HUES48 (cell line): Measurements from ENCODE around the gene FAM236A.
"Not testable (repeated sequence)": the region's sequence is repeated elsewhere in the genome, so short reads cannot be mapped to it uniquely, and the experiment has no call there.

ENCODE experiments used
- H3K27ac ChIP-seq: one replicate; pipeline ENCODE4 v1.7.0; 2013; ENCODE audit warnings: low read depth, low read length, inconsistent platforms
- H3K27me3 ChIP-seq: 2 replicates; pipeline ENCODE4 v1.6.1; 2013; ENCODE audit warnings: mild to moderate bottlenecking, low read length; ENCODE audit not compliant: control insufficient read depth, insufficient read depth
- H3K36me3 ChIP-seq: 2 replicates; pipeline ENCODE4 v1.6.1; 2013; ENCODE audit warnings: low read length; ENCODE audit not compliant: control insufficient read depth, insufficient read depth
- H3K4me1 ChIP-seq: 2 replicates; pipeline ENCODE4 v1.6.1; 2013; ENCODE audit warnings: mild to moderate bottlenecking, low read length; ENCODE audit not compliant: control insufficient read depth, insufficient read depth
- H3K4me3 ChIP-seq: 2 replicates; pipeline ENCODE4 v1.5.1; 2013; ENCODE audit warnings: mild to moderate bottlenecking, low read depth, low read length
- H3K9ac ChIP-seq: 2 replicates; pipeline ENCODE4 v1.6.1; 2013; ENCODE audit warnings: mild to moderate bottlenecking, low read depth, low read length, moderate library complexity
- H3K9me3 ChIP-seq: 2 replicates; pipeline ENCODE4 v1.6.1; 2013; ENCODE audit warnings: low read length; ENCODE audit not compliant: control insufficient read depth, insufficient read depth

Gene FAM236A

DNA sequence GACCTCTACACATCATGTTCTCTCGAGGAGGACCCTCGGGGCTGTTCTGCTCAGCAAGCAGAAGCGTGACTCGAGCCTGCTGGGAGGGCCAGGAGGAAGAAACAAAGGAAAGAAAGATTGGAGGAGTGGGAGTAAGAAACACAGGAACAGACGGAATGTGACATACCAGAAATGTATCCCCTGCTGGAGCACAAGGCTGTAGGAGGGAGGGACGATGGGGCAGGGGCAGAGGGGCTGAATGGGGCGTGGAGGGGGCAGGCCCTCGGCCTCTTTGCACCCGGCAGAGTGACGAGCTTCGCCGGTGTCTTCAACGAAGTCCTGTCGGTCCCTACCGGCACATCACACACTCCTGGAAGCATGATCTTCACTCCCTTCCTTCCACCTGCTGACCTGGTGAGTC is at the start of gene FAM236A:
Gene FAM236A, plus strand, starts transcription at position 301 of the 400 bp plus-strand sequence. Its CDS starts 57 bp downstream, at position 358.
- H3K36me3 ChIP-seq, H3K4me3 ChIP-seq: not testable (repeated sequence)

DNA sequence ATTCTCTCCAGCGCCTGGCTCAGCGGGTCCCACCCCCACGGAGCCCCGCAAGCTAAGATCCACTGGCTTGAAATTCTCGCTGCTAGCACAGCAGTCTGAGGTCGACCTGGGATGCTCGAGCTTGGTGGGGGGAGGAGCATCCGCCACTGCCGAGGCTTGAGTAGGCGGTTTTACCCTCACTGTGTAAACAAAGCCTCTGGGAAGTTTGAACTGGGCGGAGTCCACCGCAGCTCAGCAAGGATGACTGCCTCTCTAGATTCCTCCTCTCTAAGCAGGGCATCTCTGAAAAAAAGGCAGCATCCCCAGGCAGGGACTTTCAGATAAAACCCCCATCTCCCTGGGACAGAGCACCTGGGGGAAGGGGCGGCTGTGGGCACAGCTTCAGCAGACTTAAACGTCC is 48.3 kb upstream of the FAM236A start:
- not testable (repeated sequence) for H3K27me3 ChIP-seq, H3K9me3 ChIP-seq, H3K4me1 ChIP-seq, H3K9ac ChIP-seq, H3K36me3 ChIP-seq, H3K4me3 ChIP-seq, H3K27ac ChIP-seq

More for the DNA sequence above, at the start of gene FAM236A:
- H3K27me3 ChIP-seq, H3K9ac ChIP-seq, H3K27ac ChIP-seq, H3K4me1 ChIP-seq, H3K9me3 ChIP-seq: not testable (repeated sequence)

DNA sequence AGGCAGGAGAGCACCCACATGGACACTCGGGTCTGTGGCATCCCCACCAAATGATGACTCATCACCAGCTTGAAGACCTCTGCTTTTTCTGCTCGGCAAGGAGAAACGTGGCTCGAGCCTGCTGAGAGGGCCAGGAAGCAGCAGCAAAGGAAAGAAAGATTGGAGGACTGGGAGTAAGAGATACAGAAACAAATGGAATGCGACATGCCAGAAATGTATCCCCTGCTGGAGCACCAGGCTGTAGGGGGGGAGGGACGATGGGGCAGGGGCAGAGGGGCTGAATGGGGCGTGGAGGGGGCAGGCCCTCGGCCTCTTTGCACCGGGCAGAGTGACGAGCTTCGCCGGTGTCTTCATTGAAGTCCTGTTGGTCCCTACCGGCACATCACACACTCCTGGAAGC is 25.7 kb upstream of the FAM236A start, which contains the start of gene FAM236C:
Gene FAM236C, plus strand, starts transcription at position 301 of the 400 bp plus-strand sequence. CDS start 100 bp downstream, outside the sequence.
- not testable (repeated sequence) for H3K36me3 ChIP-seq, H3K4me3 ChIP-seq, H3K27me3 ChIP-seq, H3K9me3 ChIP-seq, H3K9ac ChIP-seq, H3K4me1 ChIP-seq, H3K27ac ChIP-seq

DNA sequence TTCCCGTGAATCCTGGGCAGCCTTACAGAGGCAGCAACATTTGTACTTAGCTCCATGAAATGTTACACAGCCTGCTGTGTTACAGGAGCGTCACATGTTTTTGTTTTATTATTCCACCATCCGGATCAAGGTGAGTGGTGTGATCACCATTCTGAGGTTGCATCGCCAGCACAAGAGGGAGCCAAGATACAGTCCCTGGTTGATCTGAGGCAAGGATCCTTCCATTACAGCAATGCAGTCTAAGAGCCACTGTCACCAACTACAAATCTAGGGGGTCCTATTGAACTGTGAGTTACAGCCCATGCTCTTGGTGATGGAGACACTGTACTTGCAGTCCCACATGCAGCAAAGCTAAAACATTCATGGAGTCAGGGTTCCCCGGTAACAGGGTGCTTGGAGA is 21.9 kb upstream of the FAM236A start:
- not testable (repeated sequence) for H3K36me3 ChIP-seq, H3K4me1 ChIP-seq, H3K27me3 ChIP-seq, H3K9me3 ChIP-seq, H3K27ac ChIP-seq, H3K9ac ChIP-seq, H3K4me3 ChIP-seq

DNA sequence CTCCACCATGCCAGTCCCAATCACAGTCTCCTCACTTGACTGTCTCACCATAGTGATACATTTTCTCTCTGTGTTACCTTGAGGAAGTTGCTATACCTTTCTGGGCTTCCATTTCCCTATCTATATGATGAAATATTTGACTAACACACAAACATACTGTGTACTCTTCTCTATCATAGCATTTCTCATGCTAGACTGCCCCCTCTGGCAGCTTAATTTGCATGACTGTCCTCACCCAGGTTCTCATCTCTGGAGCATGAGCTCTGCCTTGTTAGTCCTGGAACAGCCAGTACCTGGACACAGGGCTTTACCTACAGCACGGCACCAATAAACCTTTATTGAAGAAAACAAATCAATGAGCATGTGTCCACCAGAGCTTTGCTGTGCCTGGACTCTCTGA is 5.7 kb upstream of the FAM236A start:
- H3K9ac ChIP-seq, H3K4me1 ChIP-seq, H3K36me3 ChIP-seq, H3K4me3 ChIP-seq, H3K27ac ChIP-seq, H3K27me3 ChIP-seq, H3K9me3 ChIP-seq: not testable (repeated sequence)

DNA sequence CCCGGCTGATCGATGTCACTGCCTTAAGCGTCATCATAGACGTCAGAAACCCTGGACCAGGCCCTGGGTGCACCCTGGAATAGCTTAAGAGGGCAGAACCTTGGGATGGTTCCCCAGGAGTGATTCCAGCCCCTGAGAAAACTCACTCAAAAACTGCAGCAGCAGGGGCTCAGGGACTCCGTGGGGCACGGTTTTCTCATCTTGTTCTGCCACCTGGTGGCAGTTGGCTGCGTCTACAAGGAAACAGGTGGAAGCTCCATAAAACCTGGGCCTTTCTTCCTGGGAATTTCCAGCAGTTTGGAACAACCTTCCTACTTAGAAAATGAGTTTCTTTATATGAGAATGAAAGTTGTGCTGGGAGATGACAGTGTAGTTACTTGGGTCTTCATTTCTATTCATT is 1.6 kb upstream of the FAM236A start:
- not testable (repeated sequence) for H3K9ac ChIP-seq

DNA sequence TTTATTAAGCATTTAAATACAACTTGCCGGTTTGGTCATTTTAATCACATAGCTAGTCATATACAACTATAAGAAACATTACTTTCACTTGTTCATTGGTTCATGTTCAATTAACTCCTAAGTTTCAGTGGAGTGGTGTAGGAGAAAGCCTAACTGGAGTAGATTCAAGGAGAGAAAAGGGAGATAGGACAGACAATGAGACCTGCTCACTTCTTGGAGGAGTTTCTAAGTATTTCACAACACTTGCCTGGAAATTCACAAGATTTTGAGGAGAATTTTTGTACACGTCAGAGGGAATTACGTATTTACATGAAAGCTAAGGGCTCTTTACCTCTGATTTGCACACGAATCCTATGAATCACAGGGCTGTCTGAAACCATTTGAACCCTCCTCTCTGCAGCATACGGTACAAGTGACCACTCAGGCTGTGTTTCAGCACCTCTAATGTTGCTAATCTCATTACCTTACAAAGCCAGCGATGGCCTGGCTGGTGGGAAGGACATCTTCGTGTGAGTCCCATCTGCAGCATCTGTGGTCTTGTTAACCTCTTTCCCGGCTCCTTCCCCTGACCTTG is 1.0 kb upstream of the FAM236A start:
- not testable (repeated sequence) for H3K27ac ChIP-seq, H3K36me3 ChIP-seq, H3K9ac ChIP-seq, H3K4me3 ChIP-seq, H3K9me3 ChIP-seq, H3K4me1 ChIP-seq, H3K27me3 ChIP-seq

More for the DNA sequence above, 1.6 kb upstream of the FAM236A start:
- H3K27ac ChIP-seq, H3K36me3 ChIP-seq, H3K27me3 ChIP-seq, H3K4me1 ChIP-seq, H3K9me3 ChIP-seq, H3K4me3 ChIP-seq: not testable (repeated sequence)

DNA sequence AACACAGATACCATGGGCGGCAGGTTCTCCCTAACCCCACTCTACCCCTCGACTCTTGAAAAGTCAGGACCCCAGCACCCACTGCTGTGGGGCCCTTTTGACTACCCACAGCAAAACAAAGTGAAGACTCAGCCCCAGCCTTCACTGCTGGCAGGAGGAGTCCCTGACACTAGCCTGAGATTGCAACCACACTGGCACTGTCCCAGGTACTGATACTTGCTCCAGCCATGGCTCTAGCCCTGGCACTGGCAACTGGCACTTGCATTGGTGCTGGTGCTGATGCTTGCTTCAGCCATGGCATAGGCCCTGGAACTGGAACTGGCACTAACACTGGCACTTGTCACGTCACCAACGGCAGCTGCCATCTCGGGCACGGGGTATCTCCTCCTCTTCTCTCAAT is 4.3 kb downstream of the FAM236A start:
- H3K36me3 ChIP-seq, H3K4me3 ChIP-seq, H3K9ac ChIP-seq, H3K4me1 ChIP-seq, H3K27me3 ChIP-seq, H3K27ac ChIP-seq, H3K9me3 ChIP-seq: not testable (repeated sequence)

DNA sequence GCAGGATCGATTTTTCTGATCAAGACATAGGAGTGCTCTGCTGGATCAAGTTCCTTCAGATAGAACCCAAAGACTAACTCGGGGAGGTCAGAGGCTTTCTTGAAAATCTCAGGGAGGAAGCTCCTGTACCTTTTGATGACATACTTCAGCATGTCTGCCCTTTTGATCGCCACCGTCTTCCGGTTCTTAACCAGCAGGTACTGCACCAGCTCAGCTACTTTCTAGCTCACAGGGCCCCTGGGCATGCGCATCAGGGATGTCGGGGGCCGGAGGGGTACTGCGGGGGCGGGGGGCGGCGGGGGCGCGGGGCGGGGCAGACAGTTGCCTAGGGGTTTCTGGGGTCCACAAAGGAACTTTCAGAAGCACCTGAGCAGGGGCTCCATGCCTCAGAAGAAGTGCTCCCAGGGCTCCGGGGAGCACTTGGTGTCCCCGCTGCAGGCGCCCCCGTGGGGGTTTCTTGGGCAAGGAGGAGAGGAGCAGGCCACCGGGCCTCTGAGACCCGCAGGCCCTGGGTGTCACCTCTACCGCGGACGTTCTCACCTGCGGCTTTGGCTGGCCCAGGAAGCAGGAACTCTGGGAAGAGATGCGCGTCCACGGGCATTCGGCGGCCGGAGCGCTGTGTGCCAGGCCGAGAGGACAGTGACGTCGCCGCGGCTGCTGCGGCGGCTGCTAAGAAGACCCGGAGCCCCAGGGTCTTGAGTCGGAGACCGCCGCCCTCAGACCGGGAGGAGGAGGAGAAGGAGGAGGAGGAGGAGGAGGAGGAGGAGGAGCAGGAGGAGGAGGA is 5.2 kb downstream of the FAM236A start:
- H3K4me3 ChIP-seq, H3K27ac ChIP-seq, H3K4me1 ChIP-seq, H3K27me3 ChIP-seq, H3K36me3 ChIP-seq, H3K9me3 ChIP-seq, H3K9ac ChIP-seq: not testable (repeated sequence)

DNA sequence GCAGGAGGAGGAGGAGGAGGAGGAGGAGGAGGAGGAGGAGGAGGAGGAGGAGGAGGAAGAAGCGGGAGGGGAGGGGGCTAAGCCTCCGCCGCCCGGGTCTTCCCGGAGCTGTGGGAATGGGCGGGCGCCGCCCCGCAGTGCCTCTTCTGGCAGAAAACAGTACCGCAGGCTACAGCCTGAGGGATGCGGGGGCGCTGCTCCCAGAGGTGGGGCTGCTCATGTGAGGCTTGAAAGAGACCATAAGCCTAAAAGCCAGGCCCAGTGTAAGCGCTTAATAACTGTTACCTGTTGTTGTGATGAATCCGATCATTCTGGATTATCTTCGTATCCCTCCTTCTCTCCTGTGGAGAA is 5.8 kb downstream of the FAM236A start, which contains the start of gene DMRTC1:
Gene DMRTC1, minus strand, starts transcription at position 19 of the 351 bp plus-strand sequence. CDS start 68,143 bp downstream, outside the sequence.
- H3K36me3 ChIP-seq, H3K27ac ChIP-seq, H3K9me3 ChIP-seq, H3K4me3 ChIP-seq, H3K4me1 ChIP-seq, H3K27me3 ChIP-seq, H3K9ac ChIP-seq: not testable (repeated sequence)

DNA sequence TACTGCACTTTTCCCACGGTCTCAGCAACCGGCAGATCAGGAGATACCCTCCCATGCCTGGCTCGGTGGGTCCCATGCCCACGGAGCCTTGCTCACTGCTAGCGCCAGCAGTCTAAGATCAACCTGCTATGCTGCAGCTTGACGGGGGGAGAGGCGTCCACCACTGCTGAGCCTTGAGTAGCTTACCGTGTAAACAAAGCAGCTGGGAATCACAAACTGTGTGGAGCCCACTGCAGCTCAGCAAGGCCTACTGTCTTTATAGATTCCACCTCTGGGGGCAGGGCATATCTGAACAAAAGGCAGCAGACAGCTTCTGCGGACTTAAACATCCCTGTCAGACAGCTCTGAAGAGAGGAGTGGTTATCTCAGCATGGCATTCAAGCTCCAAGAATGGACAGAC is 22.0 kb downstream of the FAM236A start:
- not testable (repeated sequence) for H3K9ac ChIP-seq

More for the DNA sequence above, 22.0 kb downstream of the FAM236A start:
- H3K36me3 ChIP-seq, H3K27ac ChIP-seq, H3K4me1 ChIP-seq, H3K4me3 ChIP-seq, H3K9me3 ChIP-seq, H3K27me3 ChIP-seq: not testable (repeated sequence)
